Left ventricle myocardium inferior (tissue), 1 donor: Measurements from ENCODE around the gene OR12D1. TPM values are rescaled to one million over a fixed set of nuclear protein-coding genes. Genes with fewer than 3 reads are reported as not detected.
"Not testable (repeated sequence)": the region's sequence is repeated elsewhere in the genome, so short reads cannot be mapped to it uniquely, and the experiment has no call there.

Source experiments
- DNase-seq: peaks from one replicate; pipeline ENCODE4 v3.0.0-alpha.2; 2020
- H3K27ac ChIP-seq: fragments of 200-600 bp; replicated peaks from 2 replicates; pipeline ENCODE4 v1.8.0; 2021
- H3K27me3 ChIP-seq: fragments of 200-600 bp; 2 replicates; pipeline ENCODE4 v1.8.0; 2021; ENCODE audit warnings: low read depth
- H3K36me3 ChIP-seq: fragments of 200-600 bp; 2 replicates; pipeline ENCODE4 v1.8.0; 2021
- H3K4me1 ChIP-seq: fragments of 200-600 bp; 2 replicates; pipeline ENCODE4 v1.8.0; 2021
- H3K4me3 ChIP-seq: fragments of 200-600 bp; 2 replicates; pipeline ENCODE4 v1.8.0; 2021; ENCODE audit warnings: mild to moderate bottlenecking, moderate library complexity
- H3K9me3 ChIP-seq: fragments of 200-600 bp; replicated peaks from 2 replicates; pipeline ENCODE4 v1.8.0; 2021
- CTCF ChIP-seq: fragments of 200-600 bp; IDR thresholded peaks from 2 replicates; pipeline ENCODE4 v1.8.0; 2021; ENCODE audit warnings: antibody characterized with exemption, mild to moderate bottlenecking, borderline replicate concordance
- intact Hi-C: fragments of 100-400 bp; cut with micrococcal nuclease; formaldehyde crosslinking; loops from one replicate; pipeline ENCODE4 v1.11.0; 2022
- total RNA-seq: library from RNA; stranded (reverse); fragmentation: NEBNext Ultra II Directional; extraction: Animal tissue kit (Norgen Biotek cat#: 25700); gene quantifications from one replicate; pipeline ENCODE4 v1.2.1, GENCODE V29; 2021
- donor health status: DM: no; HTN: yes; CAD: no; lungs with severe emphysema.

The OR12D1 gene
- total RNA-seq, 1 donor from 2014 or later = not detected

- Histone ChIP-seq H3K27ac (no peak overlapping the region), H3K4me3 (no peak overlapping the region), H3K9me3 (peaks cover 16% of the 10 kb centered on the region), H3K27me3 (no peaks in the 10 kb centered on the region), H3K36me3 (no peaks in the 10 kb centered on the region), H3K4me1 (no peaks in the 10 kb centered on the region)
- DNase-seq = no peak
- no peak for TF ChIP-seq CTCF
- intact Hi-C loops = no loop called here
These were observed 10.3 kb downstream of the OR12D1 start for GRCh38 chr6:29425075-29425474.

- DNase-seq = no peak
- TF ChIP-seq CTCF = no peak
- Histone ChIP-seq H3K27me3 (no peaks in the 10 kb centered on the region), H3K9me3 (peaks cover 6% of the 10 kb centered on the region), H3K36me3 (no peaks in the 10 kb centered on the region), H3K27ac (no peak overlapping the region), H3K4me1 (no peaks in the 10 kb centered on the region), H3K4me3 (no peak overlapping the region)
- intact Hi-C loops = no loop called here
These were observed 11.9 kb downstream of the OR12D1 start for GRCh38 chr6:29426654-29427053.

- H3K9me3 ChIP-seq, H3K27ac ChIP-seq, intact Hi-C loops, H3K36me3 ChIP-seq, H3K27me3 ChIP-seq, H3K4me1 ChIP-seq, H3K4me3 ChIP-seq, DNase-seq: not testable (repeated sequence)
These were observed 22.0 kb downstream of the OR12D1 start for GRCh38 chr6:29436730-29437129.

- Histone ChIP-seq H3K4me3 (no peak within 1 kb of the TSS), H3K27ac (no peak within 1 kb of the TSS), H3K9me3 (no peaks in the 10 kb centered on the region), H3K4me1 (no peaks in the 10 kb centered on the region), H3K27me3 (peaks cover 5% of the 10 kb centered on the region), H3K36me3 (no peaks in the 10 kb centered on the region)
- DNase-seq = no peak
- intact Hi-C loops = no loop called here
- no peak for TF ChIP-seq CTCF
These were observed 24.3 kb downstream of the OR12D1 start, which contains the start of gene OR10C1 for GRCh38 chr6:29439006-29439405. Gene OR10C1 (plus strand): TSS chr6:29439306. CDS start chr6:29440016, 710 bp downstream.

GRCh38 chr6:29442719-29443118 is 28.0 kb downstream of the OR12D1 start:
- H3K4me3 ChIP-seq = no peak overlapping the region
- peaks cover 11% of the 10 kb centered on the region for H3K27me3 ChIP-seq
- intact Hi-C loops = no loop called here
- H3K36me3 ChIP-seq = no peaks in the 10 kb centered on the region
- no peak overlapping the region for H3K27ac ChIP-seq
- H3K9me3 ChIP-seq = no peaks in the 10 kb centered on the region
- TF ChIP-seq CTCF = no peak
- no peak for DNase-seq
- no peaks in the 10 kb centered on the region for H3K4me1 ChIP-seq

GRCh38 chr6:29444031-29444430 is 29.3 kb downstream of the OR12D1 start:
- peaks cover 14% of the 10 kb centered on the region for H3K27me3 ChIP-seq
- DNase-seq, H3K36me3 ChIP-seq, H3K4me1 ChIP-seq, H3K9me3 ChIP-seq, H3K27ac ChIP-seq, intact Hi-C loops, H3K4me3 ChIP-seq: not testable (repeated sequence)

- peaks cover 20% of the 10 kb centered on the region for H3K27me3 ChIP-seq
- no peaks in the 10 kb centered on the region for H3K4me1 ChIP-seq
- no peaks in the 10 kb centered on the region for H3K36me3 ChIP-seq
- peaks cover 8% of the 10 kb centered on the region for H3K9me3 ChIP-seq
- TF ChIP-seq CTCF = no peak
- DNase-seq = no peak
- intact Hi-C loops = no loop called here
- H3K27ac ChIP-seq = no peak overlapping the region
- H3K4me3 ChIP-seq = no peak overlapping the region
These were observed 32.9 kb downstream of the OR12D1 start for GRCh38 chr6:29447670-29448069.
